Hematopoietic multipotent progenitor cell treated with erythropoietin and hydrocortisone succinate and interleukin-3 and kit ligand, for 15 days (in vitro differentiated cells): ENCODE results near the gene POLDIP2.

Experiments
- DNase-seq: peaks from one replicate; pipeline ENCODE4 v3.0.0-alpha.2; 2015; ENCODE audit warnings: low spot score

POLDIP2 gene

DNA sequence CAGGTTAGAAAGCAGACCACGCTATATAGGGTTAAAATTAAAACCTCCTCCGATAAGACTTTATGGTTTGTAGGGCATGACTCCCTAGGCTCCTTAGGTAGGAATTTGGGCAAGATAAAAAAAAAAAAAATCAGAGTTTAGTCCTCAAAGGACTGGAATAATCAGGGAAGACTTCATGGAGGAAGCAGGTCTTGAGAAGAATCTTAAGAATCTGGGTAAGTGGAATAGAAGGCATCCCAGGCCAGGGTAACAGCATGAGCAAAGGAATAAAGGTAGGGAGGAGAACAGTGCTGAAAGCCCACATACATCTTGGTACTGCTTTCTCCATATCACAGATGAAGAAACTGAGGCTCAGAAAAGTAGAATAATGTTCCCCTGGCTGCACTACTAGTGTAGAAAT is 33.2 kb upstream of the POLDIP2 start:
- DNase-seq = no peak

DNA sequence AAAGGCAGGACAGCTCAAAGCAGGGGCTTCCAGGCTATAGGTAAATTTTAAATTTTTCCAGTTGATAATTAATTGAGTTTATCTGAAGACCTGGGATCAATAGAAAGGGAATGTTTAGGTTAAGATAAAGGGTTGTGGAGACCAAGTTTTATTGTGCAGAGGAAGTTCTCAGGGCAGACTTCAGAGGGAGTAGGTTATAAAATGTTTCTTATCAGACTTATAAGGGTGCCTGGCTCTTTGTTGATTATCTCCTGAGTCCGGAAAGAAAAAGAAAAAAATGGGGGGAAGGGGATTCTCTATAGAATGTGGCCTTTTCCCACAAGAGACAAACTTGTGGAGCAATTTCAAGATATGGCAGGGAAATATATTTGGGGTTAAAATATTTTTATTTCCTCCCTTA is 32.8 kb upstream of the POLDIP2 start:
- no peak for DNase-seq

DNA sequence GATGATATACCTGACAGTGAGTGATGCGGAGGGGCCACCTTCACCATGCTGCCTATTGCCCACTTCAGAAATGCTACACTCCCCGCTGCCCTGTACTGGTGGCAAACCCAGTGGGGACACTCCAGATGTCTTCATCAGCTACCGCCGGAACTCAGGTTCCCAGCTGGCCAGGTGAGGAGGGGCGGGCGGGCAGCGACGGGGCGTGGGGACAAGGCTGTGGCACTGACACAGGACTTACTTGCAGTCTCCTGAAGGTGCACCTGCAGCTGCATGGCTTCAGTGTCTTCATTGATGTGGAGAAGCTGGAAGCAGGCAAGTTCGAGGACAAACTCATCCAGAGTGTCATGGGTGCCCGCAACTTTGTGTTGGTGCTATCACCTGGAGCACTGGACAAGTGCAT is 30.8 kb upstream of the POLDIP2 start:
- no peak for DNase-seq

DNA sequence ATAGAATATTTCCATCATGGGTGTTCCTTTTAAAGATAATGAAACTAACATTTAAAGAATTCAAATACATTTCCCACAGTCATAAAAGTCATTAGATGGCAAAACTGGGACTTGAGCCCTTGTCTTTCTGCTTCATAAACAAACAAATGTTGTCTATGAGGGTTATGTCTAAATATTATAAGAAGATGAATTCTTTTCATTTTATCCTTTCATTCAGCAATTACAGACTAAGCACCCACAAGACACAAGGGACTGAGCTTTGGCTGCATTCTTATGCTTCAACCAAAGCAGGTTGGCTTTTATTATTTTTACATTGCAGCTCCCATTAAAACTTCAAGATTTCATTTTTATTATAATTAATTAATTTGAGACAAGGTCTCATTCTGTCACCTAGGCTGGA is 29.1 kb upstream of the POLDIP2 start:
- DNase-seq = no peak

DNA sequence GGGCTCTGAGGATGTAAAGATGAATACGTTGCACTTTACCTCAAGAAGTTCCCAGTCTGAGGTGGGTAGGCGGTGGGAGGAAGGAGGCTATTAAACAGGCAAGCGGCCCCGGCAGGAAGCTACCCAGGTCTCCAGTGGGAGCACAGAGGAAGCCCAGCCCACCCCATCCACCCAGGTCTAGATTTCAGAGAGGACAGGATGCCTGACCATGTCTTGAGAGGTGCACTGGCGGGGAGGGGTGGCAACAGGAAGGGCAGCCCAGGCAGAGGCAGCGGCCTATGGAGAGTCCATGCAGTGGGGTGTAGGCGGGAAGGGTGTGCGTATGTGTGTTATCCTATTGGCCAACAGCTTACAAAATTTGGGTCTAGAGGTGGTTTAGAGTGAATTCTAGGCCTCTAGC is 28.1 kb upstream of the POLDIP2 start:
- DNase-seq = no peak

DNA sequence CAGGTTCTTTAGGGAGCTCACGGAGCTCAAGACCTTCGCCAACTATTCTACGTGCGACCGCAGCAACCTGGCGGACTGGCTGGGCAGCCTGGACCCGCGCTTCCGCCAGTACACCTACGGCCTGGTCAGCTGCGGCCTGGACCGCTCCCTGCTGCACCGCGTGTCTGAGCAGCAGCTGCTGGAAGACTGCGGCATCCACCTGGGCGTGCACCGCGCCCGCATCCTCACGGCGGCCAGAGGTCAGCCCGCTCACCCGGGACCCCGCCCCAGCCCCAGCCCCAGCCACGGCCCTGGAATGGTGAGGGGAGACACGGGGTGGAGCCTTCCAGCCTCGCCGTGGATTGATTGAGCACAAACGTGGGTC is 27.7 kb upstream of the POLDIP2 start:
- DNase-seq = no peak

DNA sequence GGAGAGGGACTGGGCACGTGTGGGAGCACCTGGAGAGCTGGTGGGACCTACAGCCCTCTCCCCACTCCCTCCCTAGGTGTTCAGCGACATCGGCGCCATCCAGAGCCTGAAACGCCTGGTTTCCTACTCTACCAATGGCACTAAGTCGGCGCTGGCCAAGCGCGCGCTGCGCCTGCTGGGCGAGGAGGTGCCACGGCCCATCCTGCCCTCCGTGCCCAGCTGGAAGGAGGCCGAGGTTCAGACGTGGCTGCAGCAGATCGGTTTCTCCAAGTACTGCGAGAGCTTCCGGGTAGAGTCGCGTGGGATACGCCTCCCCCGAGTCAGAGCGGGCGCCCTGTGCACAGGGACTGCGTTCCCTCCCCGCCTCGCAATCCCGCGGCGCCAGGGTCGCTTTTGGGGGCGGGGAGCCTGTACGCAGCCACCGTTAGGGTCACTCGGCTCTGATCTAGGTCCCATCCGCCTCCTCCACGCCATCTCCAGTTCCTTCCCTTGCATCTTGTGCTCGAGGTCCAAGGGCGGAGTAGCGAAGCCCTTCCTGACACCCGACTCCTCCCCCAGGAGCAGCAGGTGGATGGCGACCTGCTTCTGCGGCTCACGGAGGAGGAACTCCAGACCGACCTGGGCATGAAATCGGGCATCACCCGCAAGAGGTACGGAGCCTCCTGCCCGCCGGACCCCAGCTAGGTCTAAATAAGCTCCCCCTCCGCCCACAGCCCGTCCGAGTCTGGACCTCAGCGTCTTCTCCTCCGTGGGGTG is 27.1 kb upstream of the POLDIP2 start:
- DNase-seq = peak; percentile 15

DNA sequence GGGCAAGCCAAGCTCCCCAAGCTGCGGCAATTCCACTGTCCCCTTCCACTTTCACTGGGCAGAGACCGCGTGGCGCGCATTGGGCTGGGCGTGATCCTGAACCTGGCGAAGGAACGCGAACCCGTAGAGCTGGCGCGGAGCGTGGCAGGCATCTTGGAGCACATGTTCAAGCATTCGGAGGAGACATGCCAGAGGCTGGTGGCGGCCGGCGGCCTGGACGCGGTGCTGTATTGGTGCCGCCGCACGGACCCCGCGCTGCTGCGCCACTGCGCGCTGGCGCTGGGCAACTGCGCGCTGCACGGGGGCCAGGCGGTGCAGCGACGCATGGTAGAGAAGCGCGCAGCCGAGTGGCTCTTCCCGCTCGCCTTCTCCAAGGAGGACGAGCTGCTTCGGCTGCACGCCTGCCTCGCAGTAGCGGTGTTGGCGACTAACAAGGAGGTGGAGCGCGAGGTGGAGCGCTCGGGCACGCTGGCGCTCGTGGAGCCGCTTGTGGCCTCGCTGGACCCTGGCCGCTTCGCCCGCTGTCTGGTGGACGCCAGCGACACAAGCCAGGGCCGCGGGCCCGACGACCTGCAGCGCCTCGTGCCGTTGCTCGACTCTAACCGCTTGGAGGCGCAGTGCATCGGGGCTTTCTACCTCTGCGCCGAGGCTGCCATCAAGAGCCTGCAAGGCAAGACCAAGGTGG is 24.0 kb upstream of the POLDIP2 start:
- DNase-seq = no peak

DNA sequence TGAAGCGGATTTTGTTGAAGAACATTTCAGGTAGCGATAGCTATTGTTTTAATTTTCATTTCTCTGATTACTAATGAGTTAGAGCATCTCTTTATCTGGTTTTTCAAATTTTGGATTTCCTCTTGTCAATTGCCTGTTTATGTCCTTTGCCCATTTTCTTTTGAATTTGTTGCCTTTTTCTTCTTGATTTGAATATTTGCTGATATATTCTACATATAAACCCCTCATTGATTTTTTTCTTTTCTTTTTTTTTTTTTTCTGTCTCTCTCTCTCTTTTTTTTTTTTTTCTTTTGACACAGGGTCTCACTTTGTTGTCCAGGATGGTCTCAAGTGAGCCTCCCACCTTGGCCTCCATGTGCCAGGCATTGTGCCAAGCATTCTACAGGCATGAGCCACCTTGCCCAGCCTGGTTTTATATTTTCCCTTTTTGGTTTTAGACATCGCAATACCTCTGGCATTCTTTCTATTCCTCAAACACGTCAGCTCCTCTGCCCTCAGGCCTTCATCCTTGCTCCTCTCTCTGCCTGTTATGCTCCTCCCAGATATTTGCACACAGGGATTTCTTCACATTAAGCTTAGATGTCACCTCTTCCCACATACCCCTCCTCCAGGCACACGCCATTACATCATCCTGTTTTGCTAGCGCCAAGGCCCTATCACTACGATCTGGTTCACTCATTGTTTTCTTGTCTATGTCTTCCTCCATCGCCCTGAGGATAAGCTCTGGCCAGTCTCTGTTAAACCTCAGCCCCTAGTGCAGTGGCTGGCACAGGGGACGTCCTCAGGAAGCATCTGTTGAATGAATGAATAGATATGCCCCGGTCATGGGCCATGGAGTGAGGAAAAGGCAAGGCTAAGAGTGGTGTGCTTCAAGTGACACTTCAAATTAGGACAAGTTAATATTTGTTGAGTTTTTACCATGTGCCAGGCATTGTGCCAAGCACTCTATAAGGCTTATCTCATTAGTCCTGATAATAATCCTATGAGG is 22.8 kb upstream of the POLDIP2 start:
- DNase-seq = no peak

DNA sequence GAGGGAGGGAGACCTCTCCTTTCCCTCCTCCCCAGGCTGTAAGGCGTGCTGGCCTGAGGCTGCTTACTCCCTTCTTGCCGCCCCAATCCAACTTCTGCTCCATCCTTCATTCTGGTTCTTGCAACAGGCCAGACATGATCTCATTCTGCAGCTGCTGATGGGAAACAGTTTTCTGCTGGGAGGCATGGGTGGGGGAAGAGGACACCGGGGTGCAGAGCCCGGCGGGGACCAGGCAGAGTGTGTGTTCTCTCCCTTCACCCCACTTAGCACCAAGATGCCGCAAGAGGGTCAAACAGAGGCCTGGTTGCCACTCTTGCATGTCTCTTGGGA is 15.6 kb upstream of the POLDIP2 start:
- DNase-seq = no peak

DNA sequence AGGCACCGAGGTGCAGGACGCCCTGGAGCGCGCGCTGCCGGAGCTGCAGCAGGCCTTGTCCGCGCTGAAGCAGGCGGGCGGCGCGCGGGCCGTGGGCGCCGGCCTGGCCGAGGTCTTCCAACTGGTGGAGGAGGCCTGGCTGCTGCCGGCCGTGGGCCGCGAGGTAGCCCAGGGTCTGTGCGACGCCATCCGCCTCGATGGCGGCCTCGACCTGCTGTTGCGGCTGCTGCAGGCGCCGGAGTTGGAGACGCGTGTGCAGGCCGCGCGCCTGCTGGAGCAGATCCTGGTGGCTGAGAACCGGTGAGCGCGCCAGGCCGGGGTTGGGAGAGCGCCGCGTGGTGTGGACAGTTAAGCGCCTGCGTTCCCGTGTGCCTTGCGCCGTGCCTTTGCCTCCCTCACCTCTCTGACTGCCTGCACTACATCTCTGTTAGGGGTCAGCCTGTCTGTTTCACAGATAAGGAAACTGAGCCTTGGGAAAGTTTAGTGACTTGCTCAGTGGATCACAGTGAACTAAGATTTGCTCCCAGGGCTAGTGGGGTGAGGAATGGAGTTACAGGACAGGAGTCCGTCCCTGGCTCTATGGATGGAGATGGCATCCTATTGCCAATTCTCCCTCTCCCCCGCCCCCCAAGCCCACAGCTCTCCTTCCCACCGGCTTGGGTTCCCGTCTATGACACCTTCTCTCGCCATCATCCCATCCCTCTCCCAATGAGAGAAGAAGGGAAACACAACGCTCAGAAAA is 15.0 kb upstream of the POLDIP2 start:
- no peak for DNase-seq

DNA sequence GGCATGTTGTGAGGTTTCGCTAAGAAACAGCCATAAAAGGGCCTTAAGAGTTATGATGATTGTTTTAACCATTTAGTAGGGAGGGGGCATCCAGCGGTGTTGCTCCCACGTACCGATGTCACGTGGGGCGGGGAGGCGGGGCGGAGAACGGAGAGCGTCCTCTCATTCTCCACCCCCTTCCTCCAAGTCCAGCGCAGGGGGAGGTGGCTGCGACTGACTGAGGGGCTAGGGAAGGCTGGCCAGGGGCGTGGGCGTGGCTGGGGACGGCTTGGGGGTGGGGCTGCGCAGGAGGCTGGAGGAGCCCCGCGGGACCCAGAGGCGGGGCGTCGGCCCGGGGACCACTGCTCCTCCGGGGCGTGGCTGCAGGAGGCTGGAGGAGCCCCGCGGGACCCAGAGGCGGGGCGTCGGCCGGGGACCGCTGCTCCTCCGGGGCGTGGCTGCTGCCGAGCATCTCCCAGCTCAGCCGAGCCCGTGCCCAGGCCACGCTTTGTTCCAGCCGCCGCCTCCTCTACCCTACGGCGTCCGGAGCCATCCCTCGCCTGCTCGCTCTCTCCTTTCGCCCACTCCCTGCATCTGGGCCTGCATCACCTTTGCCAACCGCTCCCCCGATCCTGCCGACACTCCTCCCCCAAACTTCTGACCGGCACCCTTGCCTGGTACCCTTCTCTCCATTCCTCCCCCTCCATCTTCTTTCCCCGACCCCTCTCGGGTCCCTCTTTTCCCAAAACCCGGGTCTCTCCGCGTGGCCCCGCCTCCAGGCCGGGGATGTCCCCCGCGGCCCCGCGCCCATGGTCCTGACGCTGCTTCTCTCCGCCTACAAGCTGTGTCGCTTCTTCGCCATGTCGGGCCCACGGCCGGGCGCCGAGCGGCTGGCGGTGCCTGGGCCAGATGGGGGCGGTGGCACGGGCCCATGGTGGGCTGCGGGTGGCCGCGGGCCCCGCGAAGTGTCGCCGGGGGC is 14.2 kb upstream of the POLDIP2 start, which contains the start of gene SARM1:
Gene SARM1 (plus strand): TSS at position 450 of the 958 bp plus-strand sequence. CDS start 339 bp downstream, at position 789.
- DNase-seq = no peak

DNA sequence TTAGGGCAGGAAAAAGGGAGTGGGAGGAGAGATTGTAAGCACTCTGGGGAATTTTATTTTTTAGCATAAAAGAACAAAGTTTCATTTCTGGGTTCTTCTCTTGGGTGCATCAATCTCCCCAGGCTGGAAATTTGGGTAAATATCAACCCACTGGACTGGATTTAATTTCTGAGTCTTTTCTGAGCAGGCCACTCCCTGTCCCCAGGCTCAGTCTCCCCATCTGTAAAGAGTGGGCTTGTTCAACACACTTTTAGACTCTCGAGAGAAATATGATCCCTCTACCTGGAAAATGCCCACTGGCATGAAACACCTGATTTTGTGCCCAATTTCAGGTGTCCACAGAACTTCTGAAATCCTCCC is 13.4 kb upstream of the POLDIP2 start:
- DNase-seq = no peak

DNA sequence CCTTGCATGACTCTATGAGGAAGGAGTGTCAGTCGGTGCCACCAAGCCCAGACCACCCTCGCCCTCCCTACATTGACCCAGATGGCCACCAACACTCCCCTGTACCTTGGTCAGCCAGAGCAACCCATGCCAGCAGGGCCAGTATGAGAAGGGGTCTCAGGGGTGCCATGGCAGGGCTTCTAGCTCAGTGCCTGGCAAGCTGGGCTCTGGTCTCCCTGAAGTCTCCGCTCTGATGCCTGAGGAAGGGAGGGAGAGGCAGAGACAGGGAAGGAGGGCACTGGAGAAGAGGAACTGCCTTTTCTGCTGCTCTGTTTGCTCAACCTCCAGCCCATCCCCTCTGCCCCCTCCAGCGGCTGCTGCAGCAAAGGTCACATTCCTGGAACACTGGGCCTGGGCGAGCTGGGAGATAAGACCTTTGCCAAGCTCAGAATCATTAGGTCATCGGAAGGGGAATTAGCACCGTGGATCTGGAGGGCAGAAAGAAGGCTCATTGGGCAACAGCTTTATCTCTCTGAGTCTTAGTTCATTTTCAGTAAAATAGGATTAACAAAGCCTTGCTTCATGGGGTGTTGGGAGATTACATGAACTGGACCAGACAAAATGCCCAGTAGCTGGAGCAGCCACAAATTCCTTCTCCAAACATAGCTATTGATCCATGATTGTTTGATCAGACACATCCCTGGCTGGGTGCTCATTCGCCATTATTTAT is 12.9 kb upstream of the POLDIP2 start, which contains the start of gene VTN:
Gene VTN (minus strand): TSS at position 273 of the 709 bp plus-strand sequence. CDS start 104 bp downstream, at position 169.
- DNase-seq = no peak

DNA sequence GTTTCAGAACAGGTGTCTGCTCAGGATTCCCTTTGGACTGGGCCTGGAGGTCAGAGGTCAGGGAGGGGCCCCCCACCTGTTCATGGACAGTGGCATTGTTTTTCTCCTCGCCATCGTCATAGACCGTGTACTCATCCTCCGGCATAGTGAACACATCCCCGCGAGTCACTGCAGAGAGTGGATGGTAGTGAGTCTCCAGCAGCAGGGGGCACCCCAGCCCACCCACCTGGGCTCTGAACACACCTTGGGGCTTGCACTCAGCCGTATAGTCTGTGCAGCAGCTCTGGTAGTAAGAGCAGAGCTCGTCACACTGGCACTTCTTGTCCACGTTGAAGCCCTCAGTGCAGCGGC is 12.3 kb upstream of the POLDIP2 start:
- no peak for DNase-seq

DNA sequence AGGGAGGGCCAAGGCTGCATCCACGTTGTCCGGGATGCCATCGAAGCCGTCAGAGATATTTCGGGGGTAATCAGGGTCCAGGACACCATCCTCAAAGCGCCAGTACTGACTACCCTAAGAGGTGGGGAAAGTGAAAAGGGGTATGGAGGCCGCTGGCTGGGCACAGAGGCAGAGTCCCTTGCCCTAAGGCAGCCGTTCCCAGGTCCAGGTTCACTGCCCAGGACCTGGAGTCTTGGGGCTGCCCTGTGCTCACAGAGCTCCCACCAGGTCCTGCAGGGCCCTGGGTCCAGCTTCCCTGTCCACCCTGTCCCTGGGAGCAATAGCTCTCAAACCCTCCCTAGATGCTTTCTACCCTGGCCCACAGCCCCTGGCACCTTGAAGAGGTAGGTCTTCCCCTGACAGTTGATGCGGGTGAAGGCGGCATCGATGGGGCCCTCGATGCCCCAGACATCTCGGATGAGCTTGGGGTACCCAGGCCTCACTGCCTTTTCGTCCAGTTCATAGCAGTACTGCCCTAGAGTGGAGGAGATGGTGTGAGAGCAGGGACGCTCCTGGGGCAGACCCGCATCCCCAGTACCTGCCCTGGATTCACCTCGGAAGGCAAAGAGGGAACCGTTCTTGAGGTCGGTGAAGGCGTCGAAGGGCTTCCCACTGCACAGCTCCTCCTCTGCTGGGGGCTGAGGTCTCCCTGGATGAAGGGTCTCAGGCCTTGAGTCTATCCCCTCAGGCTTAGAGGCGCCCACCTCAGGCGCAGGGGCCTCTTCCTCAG is 11.8 kb upstream of the POLDIP2 start:
- DNase-seq = no peak

DNA sequence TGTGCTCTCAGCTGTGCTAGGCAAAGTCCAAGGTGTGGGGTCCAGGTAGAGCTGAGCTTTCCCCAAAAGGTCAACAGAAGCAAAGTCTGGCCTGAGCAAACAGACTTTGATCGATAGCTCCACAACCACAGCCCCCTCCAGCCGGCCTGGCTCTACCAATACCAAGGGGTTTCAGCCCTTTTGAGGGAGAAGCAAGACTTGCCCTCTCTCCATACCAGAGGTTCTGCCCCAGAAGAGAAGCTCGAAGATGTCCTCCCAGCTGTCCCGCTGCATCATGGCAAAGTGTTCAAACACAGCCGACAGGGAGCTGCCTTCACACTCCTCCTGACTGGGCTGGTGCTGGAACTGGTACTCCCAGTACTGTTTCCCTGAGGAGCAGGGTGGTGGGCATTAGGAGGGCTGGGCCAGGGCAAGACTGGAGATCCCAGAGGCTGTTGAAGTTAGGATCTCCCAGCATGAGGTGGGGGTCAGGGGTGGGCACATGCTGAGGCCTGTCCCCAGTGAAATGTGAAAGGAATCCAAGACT is 11.0 kb upstream of the POLDIP2 start:
- no peak for DNase-seq

DNA sequence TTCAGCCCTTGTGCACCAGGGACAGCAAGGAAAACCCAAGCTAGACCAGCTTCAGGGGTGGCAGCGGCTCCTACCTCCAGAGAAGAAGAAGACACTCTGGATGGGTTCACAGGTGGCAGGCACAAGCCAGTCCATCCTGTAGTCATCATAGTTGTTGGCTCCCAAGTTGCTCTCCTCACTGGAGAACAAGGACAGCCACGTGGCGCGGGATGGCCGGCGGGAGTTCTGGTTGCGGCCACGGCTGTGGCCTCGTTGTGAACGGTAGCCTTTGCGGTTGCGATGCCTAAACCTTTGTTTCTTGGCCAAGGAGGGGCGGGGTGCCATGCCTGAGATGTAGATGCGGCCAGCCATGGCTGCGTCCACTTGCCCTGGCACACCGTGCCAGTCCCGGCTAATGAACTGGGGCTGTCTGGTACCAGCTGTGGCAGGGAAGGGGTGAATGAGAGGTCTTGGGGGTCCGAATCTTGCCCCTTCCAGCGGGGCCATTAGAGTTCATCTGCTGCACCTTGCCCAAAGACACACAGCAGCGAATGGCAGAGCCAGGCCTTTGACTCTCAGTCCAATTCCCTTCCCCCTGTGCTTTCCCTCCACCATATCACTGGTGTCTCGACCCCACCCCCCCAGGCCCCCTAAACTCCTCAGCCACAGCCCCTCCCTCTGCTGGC is 10.4 kb upstream of the POLDIP2 start:
- DNase-seq = no peak

DNA sequence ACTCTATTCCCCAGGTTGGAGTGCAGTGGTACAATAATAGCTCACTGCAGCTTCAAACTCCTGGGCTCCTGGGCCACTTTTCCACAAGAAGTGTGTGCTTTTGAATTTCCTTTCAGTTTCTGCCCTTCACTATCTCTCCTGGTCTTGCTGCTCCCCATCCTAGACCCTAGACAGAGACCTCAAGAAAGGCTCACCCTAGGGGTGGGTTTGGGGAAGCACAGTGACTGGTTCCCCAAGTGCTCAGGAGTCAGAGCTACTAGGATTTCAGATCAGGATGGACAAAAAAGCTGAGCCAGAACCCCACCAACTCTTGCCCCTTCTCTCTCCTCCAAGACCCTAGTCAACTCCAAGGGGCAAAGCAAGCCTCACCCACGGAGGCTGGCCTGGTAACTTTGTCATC is 9.3 kb upstream of the POLDIP2 start:
- no peak for DNase-seq
